K562 (cell line): ENCODE data around the gene WDR1. TPM values are rescaled to one million over a fixed set of nuclear protein-coding genes. Genes with fewer than 3 reads are reported as not detected.

Experiments used
- HDAC8 ChIP-seq: fragments of 450-650 bp; IDR thresholded peaks from 2 replicates; pipeline ENCODE4 v1.6.1; 2016; ENCODE audit warnings: mild to moderate bottlenecking, missing genetic modification characterization, moderate library complexity, missing compliant biosample characterization
- HNRNPL ChIP-seq: fragments of 200-400 bp; formaldehyde crosslinking; IDR thresholded peaks from 2 replicates; pipeline ENCODE4 v1.6.1; 2017; ENCODE audit warnings: low read depth, mild to moderate bottlenecking, low read length
- polyA plus RNA-seq, 8 experiments: library from polyadenylated mRNA; depleted of rRNA in 4 of 8; stranded (reverse) in 5 of 8; unstranded in 3 of 8; fragments of >200 nt; fragmentation: Nextera tagmentation in 2 of 8; fragmentation: Illumina TruSeq in 1 of 8; extraction: Ambion mirVana in 2 of 8; extraction: Trizol in 1 of 8; gene quantifications; 2 replicates each; pipeline versions ENCODE4 v1.2.1 to v1.2.3, GENCODE V29; 2011 to 2014; ENCODE audit warnings: inconsistent platforms in 1 of 8, missing spikeins in 1 of 8
- total RNA-seq, 7 experiments: library from RNA; depleted of rRNA in 6 of 7; stranded (reverse); fragments of >200 nt in 6 of 7; fragmentation: Illumina TruSeq in 2 of 7; extraction: Trizol in 2 of 7; gene quantifications; 2 replicates each; pipeline versions ENCODE4 v1.2.1 to v1.2.3, GENCODE V29; 2011 to 2021; ENCODE audit warnings: low replicate concordance in 1 of 7
- TF ChIP-seq, protein P1 (sequence below), 2 experiments: fragments of 450-650 bp in 1 of 2; sonication (generic) in 1 of 2; formaldehyde crosslinking in 1 of 2; IDR thresholded peaks; 2 replicates each; pipeline versions ENCODE4 v1.7.1 to v1.9.0; 2016 to 2022; ENCODE audit warnings: inconsistent platforms in 1 of 2, mild to moderate bottlenecking in 1 of 2, missing genetic modification reagents in 1 of 2
- TF ChIP-seq, protein P2 (sequence below), 2 experiments: fragments of 450-650 bp; formaldehyde crosslinking in 1 of 2; IDR thresholded peaks; 2 replicates each; pipeline versions ENCODE4 v1.4.0 to v1.6.1; 2014 to 2020; ENCODE audit warnings: mild to moderate bottlenecking in 2 of 2, borderline replicate concordance in 1 of 2, low read depth in 1 of 2
- TF ChIP-seq, protein P3 (sequence below), 2 experiments: IDR thresholded peaks; 2 replicates each; pipeline ENCODE4 v1.6.1; 2011; ENCODE audit warnings: borderline replicate concordance in 1 of 2, control low read depth in 1 of 2, low read depth in 1 of 2, low read length in 1 of 2, mild to moderate bottlenecking in 1 of 2, mixed read lengths in 1 of 2, moderate library complexity in 1 of 2; ENCODE audit not compliant: insufficient read depth in 1 of 2, insufficient read length in 1 of 2, poor library complexity in 1 of 2, severe bottlenecking in 1 of 2; ENCODE audit errors: extremely low read depth in 1 of 2

WDR1 gene
- total and polyA plus RNA-seq, 9 of the 15 experiments (the other 6 are each of a cell fraction or from before 2014, with no cell fraction given) = 16.1 to 213 (median 125) TPM

DNA sequence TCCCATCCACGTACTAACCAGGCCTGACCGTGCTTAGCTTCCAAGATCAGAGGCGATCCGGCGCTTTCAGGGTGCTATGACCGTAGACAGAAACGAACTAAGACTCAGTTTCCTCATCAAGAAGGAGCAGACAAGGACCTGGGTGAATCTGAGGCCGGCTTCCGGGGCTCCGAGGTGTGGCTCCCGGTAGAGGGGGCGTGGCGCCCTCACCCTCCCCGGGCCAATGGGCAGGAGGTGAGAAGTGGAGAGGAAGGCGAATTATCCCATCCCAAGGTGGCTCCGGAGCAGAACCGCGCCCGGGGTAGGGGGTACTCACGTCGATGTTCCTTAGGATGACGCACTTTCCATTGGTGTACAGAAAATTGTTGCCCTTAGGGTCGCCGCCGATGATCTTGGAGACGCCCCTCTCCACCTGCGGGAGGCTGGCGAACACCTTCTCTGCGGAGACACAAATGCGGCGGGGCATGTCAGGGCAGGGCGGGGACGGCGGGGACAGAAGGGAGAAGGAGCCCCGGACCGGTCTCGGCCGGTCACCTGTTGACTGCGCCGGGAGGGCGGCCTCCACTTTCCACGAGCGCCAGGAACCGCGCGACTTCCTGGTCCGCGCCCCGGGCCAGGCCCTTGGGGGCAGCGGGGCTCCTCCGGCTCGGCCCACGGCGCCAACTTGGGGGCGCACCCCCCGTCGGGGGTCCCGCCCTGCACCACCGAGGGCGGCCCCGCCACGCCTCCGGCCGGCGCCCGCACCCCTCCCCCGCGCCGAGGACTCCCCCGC is 616 bp downstream of the WDR1 start (continued):
- TF ChIP-seq, protein P1, sequence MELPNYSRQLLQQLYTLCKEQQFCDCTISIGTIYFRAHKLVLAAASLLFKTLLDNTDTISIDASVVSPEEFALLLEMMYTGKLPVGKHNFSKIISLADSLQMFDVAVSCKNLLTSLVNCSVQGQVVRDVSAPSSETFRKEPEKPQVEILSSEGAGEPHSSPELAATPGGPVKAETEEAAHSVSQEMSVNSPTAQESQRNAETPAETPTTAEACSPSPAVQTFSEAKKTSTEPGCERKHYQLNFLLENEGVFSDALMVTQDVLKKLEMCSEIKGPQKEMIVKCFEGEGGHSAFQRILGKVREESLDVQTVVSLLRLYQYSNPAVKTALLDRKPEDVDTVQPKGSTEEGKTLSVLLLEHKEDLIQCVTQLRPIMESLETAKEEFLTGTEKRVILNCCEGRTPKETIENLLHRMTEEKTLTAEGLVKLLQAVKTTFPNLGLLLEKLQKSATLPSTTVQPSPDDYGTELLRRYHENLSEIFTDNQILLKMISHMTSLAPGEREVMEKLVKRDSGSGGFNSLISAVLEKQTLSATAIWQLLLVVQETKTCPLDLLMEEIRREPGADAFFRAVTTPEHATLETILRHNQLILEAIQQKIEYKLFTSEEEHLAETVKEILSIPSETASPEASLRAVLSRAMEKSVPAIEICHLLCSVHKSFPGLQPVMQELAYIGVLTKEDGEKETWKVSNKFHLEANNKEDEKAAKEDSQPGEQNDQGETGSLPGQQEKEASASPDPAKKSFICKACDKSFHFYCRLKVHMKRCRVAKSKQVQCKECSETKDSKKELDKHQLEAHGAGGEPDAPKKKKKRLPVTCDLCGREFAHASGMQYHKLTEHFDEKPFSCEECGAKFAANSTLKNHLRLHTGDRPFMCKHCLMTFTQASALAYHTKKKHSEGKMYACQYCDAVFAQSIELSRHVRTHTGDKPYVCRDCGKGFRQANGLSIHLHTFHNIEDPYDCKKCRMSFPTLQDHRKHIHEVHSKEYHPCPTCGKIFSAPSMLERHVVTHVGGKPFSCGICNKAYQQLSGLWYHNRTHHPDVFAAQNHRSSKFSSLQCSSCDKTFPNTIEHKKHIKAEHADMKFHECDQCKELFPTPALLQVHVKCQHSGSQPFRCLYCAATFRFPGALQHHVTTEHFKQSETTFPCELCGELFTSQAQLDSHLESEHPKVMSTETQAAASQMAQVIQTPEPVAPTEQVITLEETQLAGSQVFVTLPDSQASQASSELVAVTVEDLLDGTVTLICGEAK (IDR thresholded peaks at IDR 0.05) = 0 out of 2 replicates have a peak, but pooled peaks have one; percentile 19
- TF ChIP-seq, protein P1 (CRISPR knock-in tag; IDR thresholded peaks at IDR 0.05) = no peak
- TF ChIP-seq HDAC8 (tag) (no peak), HNRNPL (0 out of 2 replicates have a peak, but pooled peaks have one; percentile 5)
- TF ChIP-seq, protein P2, sequence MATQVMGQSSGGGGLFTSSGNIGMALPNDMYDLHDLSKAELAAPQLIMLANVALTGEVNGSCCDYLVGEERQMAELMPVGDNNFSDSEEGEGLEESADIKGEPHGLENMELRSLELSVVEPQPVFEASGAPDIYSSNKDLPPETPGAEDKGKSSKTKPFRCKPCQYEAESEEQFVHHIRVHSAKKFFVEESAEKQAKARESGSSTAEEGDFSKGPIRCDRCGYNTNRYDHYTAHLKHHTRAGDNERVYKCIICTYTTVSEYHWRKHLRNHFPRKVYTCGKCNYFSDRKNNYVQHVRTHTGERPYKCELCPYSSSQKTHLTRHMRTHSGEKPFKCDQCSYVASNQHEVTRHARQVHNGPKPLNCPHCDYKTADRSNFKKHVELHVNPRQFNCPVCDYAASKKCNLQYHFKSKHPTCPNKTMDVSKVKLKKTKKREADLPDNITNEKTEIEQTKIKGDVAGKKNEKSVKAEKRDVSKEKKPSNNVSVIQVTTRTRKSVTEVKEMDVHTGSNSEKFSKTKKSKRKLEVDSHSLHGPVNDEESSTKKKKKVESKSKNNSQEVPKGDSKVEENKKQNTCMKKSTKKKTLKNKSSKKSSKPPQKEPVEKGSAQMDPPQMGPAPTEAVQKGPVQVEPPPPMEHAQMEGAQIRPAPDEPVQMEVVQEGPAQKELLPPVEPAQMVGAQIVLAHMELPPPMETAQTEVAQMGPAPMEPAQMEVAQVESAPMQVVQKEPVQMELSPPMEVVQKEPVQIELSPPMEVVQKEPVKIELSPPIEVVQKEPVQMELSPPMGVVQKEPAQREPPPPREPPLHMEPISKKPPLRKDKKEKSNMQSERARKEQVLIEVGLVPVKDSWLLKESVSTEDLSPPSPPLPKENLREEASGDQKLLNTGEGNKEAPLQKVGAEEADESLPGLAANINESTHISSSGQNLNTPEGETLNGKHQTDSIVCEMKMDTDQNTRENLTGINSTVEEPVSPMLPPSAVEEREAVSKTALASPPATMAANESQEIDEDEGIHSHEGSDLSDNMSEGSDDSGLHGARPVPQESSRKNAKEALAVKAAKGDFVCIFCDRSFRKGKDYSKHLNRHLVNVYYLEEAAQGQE (IDR thresholded peaks at IDR 0.05; ENCODE audit: borderline replicate concordance) = peak; percentile 73
- TF ChIP-seq, protein P2 (CRISPR knock-in tag; IDR thresholded peaks at IDR 0.05; ENCODE audit: low read depth) = no peak
- TF ChIP-seq, protein P3, sequence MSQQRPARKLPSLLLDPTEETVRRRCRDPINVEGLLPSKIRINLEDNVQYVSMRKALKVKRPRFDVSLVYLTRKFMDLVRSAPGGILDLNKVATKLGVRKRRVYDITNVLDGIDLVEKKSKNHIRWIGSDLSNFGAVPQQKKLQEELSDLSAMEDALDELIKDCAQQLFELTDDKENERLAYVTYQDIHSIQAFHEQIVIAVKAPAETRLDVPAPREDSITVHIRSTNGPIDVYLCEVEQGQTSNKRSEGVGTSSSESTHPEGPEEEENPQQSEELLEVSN (IDR thresholded peaks at IDR 0.05; ENCODE audit: borderline replicate concordance in 1 of 2, extremely low read depth in 1 of 2, insufficient read depth in 1 of 2, insufficient read length in 1 of 2, low read depth in 1 of 2, low read length in 1 of 2, poor library complexity in 1 of 2, severe bottlenecking in 1 of 2) = peak in 1 of 2 experiments; percentile 21
